Measurements from ENCODE around the gene OFD1.

DNA sequence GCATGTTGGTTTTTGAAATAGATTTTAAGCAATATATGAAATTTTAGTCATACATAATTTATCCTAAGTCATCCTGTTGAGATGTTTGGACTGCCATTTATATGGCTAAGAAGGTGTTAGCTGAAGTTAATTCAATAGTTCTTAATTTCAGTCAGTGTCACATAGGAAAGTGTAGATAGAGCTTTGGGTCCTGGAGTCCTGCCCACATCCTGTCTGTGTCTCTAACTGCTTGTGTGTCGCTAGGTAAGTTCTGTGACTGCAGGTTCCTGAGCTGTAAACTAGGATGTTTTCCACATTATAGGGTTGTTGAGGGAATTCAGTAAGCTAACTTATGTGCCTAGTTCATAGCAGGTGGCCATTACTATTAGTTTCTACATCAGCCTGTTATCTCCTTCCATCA lies 20.7 kb downstream of the OFD1 start:
- no peak for TF ChIP-seq EZH2 (IDR thresholded peaks at IDR 0.05; ENCODE audit: low read length, unreplicated experiment)
- TF ChIP-seq, protein P1, sequence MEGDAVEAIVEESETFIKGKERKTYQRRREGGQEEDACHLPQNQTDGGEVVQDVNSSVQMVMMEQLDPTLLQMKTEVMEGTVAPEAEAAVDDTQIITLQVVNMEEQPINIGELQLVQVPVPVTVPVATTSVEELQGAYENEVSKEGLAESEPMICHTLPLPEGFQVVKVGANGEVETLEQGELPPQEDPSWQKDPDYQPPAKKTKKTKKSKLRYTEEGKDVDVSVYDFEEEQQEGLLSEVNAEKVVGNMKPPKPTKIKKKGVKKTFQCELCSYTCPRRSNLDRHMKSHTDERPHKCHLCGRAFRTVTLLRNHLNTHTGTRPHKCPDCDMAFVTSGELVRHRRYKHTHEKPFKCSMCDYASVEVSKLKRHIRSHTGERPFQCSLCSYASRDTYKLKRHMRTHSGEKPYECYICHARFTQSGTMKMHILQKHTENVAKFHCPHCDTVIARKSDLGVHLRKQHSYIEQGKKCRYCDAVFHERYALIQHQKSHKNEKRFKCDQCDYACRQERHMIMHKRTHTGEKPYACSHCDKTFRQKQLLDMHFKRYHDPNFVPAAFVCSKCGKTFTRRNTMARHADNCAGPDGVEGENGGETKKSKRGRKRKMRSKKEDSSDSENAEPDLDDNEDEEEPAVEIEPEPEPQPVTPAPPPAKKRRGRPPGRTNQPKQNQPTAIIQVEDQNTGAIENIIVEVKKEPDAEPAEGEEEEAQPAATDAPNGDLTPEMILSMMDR (conservative IDR thresholded peaks at IDR 0.05; ENCODE audit: low read depth, low read length) = no peak

Data from PC-3 (cell line).